H9 (cell line): ENCODE data around the gene TSPAN5. TPM values are rescaled to one million over a fixed set of nuclear protein-coding genes. Genes with fewer than 3 reads are reported as not detected.

Source experiments
- DNase-seq: peaks from one replicate; pipeline ENCODE4 v3.0.0-alpha.2; 2017
- H2AFZ ChIP-seq: one replicate; pipeline ENCODE4 v1.6.1; 2013; ENCODE audit warnings: mild to moderate bottlenecking, low read length, control low read depth, moderate library complexity
- H2AK5ac ChIP-seq: 2 replicates; pipeline ENCODE4 v1.6.1; 2013; ENCODE audit warnings: low read length, control low read depth, mixed read lengths; ENCODE audit not compliant: insufficient read length
- H2BK120ac ChIP-seq: one replicate; pipeline ENCODE4 v1.6.1; 2013; ENCODE audit warnings: low read depth, mild to moderate bottlenecking, low read length, control low read depth, inconsistent platforms; ENCODE audit not compliant: poor library complexity, severe bottlenecking
- H2BK12ac ChIP-seq: 2 replicates; pipeline ENCODE4 v1.6.1; 2013; ENCODE audit warnings: low read length, control low read depth, mixed read lengths, low read depth; ENCODE audit not compliant: insufficient read length
- H2BK15ac ChIP-seq: 2 replicates; pipeline ENCODE4 v1.6.1; 2013; ENCODE audit warnings: low read depth, low read length, control low read depth
- H2BK20ac ChIP-seq: one replicate; pipeline ENCODE4 v1.6.1; 2013; ENCODE audit warnings: low read depth, mild to moderate bottlenecking, low read length, control low read depth, inconsistent platforms; ENCODE audit not compliant: poor library complexity, severe bottlenecking
- H2BK5ac ChIP-seq: 2 replicates; pipeline ENCODE4 v1.6.1; 2013; ENCODE audit warnings: low read length, control low read depth, mixed read lengths; ENCODE audit not compliant: insufficient read length
- H3K14ac ChIP-seq: 2 replicates; pipeline ENCODE4 v1.6.1; 2013; ENCODE audit warnings: low read length, control low read depth; ENCODE audit not compliant: insufficient read depth
- H3K18ac ChIP-seq: 2 replicates; pipeline ENCODE4 v1.6.1; 2013; ENCODE audit warnings: low read depth, mild to moderate bottlenecking, mixed read lengths, low read length, control low read depth; ENCODE audit not compliant: insufficient read length
- H3K23ac ChIP-seq: 2 replicates; pipeline ENCODE4 v1.6.1; 2013; ENCODE audit warnings: low read length, control low read depth, mixed read lengths, low read depth; ENCODE audit not compliant: insufficient read length
- H3K23me2 ChIP-seq: 2 replicates; pipeline ENCODE4 v1.6.1; 2013; ENCODE audit warnings: low read depth, mild to moderate bottlenecking, mixed read lengths, low read length, control low read depth; ENCODE audit not compliant: insufficient read length, poor library complexity, severe bottlenecking
- H3K27ac ChIP-seq: 2 replicates; pipeline ENCODE4 v1.5.1; 2013; ENCODE audit warnings: low read length, control low read depth, mixed read lengths, low read depth; ENCODE audit not compliant: insufficient read length
- H3K27me3 ChIP-seq: 2 replicates; pipeline ENCODE4 v1.6.1; 2013; ENCODE audit warnings: low read length, control low read depth, inconsistent platforms; ENCODE audit not compliant: insufficient read depth
- H3K4ac ChIP-seq: 2 replicates; pipeline ENCODE4 v1.6.1; 2013; ENCODE audit warnings: low read depth, mild to moderate bottlenecking, control low read depth, inconsistent platforms, low read length, moderate library complexity
- H3K4me1 ChIP-seq: 2 replicates; pipeline ENCODE4 v1.6.1; 2013; ENCODE audit warnings: low read length, control low read depth, inconsistent platforms; ENCODE audit not compliant: insufficient read depth
- H3K4me2 ChIP-seq: 2 replicates; pipeline ENCODE4 v1.6.1; 2013; ENCODE audit warnings: low read length, control low read depth, mixed read lengths; ENCODE audit not compliant: insufficient read length, insufficient read depth
- H3K56ac ChIP-seq: 2 replicates; pipeline ENCODE4 v1.6.1; 2013; ENCODE audit warnings: low read depth, mild to moderate bottlenecking, mixed read lengths, low read length, control low read depth; ENCODE audit not compliant: insufficient read length
- H3K79me1 ChIP-seq: 2 replicates; pipeline ENCODE4 v1.6.1; 2013; ENCODE audit warnings: low read depth, mild to moderate bottlenecking, moderate library complexity, low read length, control low read depth, inconsistent platforms; ENCODE audit not compliant: insufficient read depth, poor library complexity, severe bottlenecking
- H3K79me2 ChIP-seq: 2 replicates; pipeline ENCODE4 v1.6.1; 2013; ENCODE audit warnings: low read length, control low read depth, inconsistent platforms; ENCODE audit not compliant: insufficient read depth
- H3K9ac ChIP-seq: 2 replicates; pipeline ENCODE4 v1.6.1; 2013; ENCODE audit warnings: low read length, control low read depth, mixed read lengths; ENCODE audit not compliant: insufficient read length; ENCODE audit errors: extremely low read depth
- H3K9me3 ChIP-seq: one replicate; pipeline ENCODE4 v1.6.1; 2013; ENCODE audit warnings: low read depth, low read length, inconsistent platforms; ENCODE audit not compliant: control insufficient read depth
- H3T11ph ChIP-seq: one replicate; pipeline ENCODE4 v1.6.1; 2013; ENCODE audit warnings: mild to moderate bottlenecking, low read length, control low read depth, inconsistent platforms
- H4K20me1 ChIP-seq: one replicate; pipeline ENCODE4 v1.6.1; 2013; ENCODE audit not compliant: control insufficient read depth, insufficient read length, insufficient read depth
- H4K5ac ChIP-seq: 2 replicates; pipeline ENCODE4 v1.6.1; 2013; ENCODE audit warnings: low read depth, mild to moderate bottlenecking, mixed read lengths, low read length, control low read depth; ENCODE audit not compliant: insufficient read length
- H4K8ac ChIP-seq: replicated peaks from 2 replicates; pipeline ENCODE4 v1.6.1; 2013; ENCODE audit warnings: low read length, control low read depth, mixed read lengths, low read depth; ENCODE audit not compliant: insufficient read length
- H4K91ac ChIP-seq: 2 replicates; pipeline ENCODE4 v1.6.1; 2013; ENCODE audit warnings: low read depth, mild to moderate bottlenecking, moderate library complexity, mixed read lengths, low read length, control low read depth; ENCODE audit not compliant: insufficient read length
- H3K27ac Mint-ChIP-seq, 3 experiments: 2 replicates in 2 of 3; 3 replicates in 1 of 3; pipeline ENCODE4 v1.8.0; 2020 to 2021; ENCODE audit warnings: mixed read lengths in 3 of 3, mild to moderate bottlenecking in 1 of 3, moderate library complexity in 1 of 3
- H3K27me3 Mint-ChIP-seq: 2 replicates; pipeline ENCODE4 v1.8.0; 2021; ENCODE audit warnings: low read depth, mild to moderate bottlenecking, moderate library complexity, mixed read lengths
- H3K36me3 Mint-ChIP-seq, 3 experiments: 2 replicates in 2 of 3; 3 replicates in 1 of 3; pipeline ENCODE4 v1.8.0; 2020 to 2021; ENCODE audit warnings: low read depth in 3 of 3, mixed read lengths in 3 of 3; ENCODE audit not compliant: insufficient read depth in 1 of 3
- H3K4me1 Mint-ChIP-seq, 2 experiments: 2 replicates each; pipeline ENCODE4 v1.8.0; 2020; ENCODE audit warnings: mixed read lengths in 2 of 2
- H3K4me3 Mint-ChIP-seq, 2 experiments: 2 replicates in 1 of 2; 3 replicates in 1 of 2; pipeline ENCODE4 v1.8.0; 2020 to 2021; ENCODE audit warnings: mild to moderate bottlenecking in 2 of 2, mixed read lengths in 2 of 2, moderate library complexity in 1 of 2
- H3K9me3 Mint-ChIP-seq, 2 experiments: 2 replicates in 1 of 2; 3 replicates in 1 of 2; pipeline ENCODE4 v1.8.0; 2020; ENCODE audit warnings: mild to moderate bottlenecking in 2 of 2, mixed read lengths in 2 of 2, moderate library complexity in 1 of 2
- CTCF ChIP-seq: fragments of 200-600 bp; sonication (generic); conservative IDR thresholded peaks from 3 replicates; pipeline ENCODE4 v1.8.0; 2021; ENCODE audit warnings: antibody characterized with exemption, mild to moderate bottlenecking
- WGBS: extraction: QIAGEN DNeasy Blood & Tissue Kit; methylation state at CpG from one replicate; pipeline ENCODE4 v1.1.7; 2013; ENCODE audit warnings: missing lambda C conversion rate, low lambda C conversion rate, mixed read lengths; ENCODE audit not compliant: insufficient read length; ENCODE audit errors: extremely low coverage; 5-methylcytosine and 5-hydroxymethylcytosine counted together
- total RNA-seq: library from RNA; stranded (reverse); gene quantifications from 2 replicates; pipeline ENCODE4 v1.2.1, GENCODE V29; 2021

The TSPAN5 gene
- total RNA-seq, 1 experiment from 2014 or later, result 7.0 TPM

GRCh38 chr4:98470831-98471230 is 187.6 kb downstream of the TSPAN5 start:
- Histone ChIP-seq H3K9me3 (no peaks in the 10 kb centered on the region), H2BK120ac (no peak overlapping the region), H2AK5ac (no peak overlapping the region), H3K18ac (no peak overlapping the region), H2BK15ac (no peak overlapping the region), H4K5ac (no peak overlapping the region), H3K9ac (no peak overlapping the region), H2BK12ac (no peak overlapping the region), H3K4me2 (no peak overlapping the region), H3K56ac (no peak overlapping the region), H3K4ac (no peak overlapping the region), H3K79me2 (no peaks in the 10 kb centered on the region), H4K8ac (no peak overlapping the region), H3K27me3 (no peaks in the 10 kb centered on the region), H3K23me2 (no peaks in the 10 kb centered on the region), H4K20me1 (no peaks in the 10 kb centered on the region), H2BK5ac (no peak overlapping the region), H3K27ac (no peak overlapping the region), H2AFZ (no peak overlapping the region), H3K4me1 (no peaks in the 10 kb centered on the region; the same call in 1 of the 2 replicates), H3T11ph (no peak overlapping the region), H2BK20ac (no peak overlapping the region), H3K14ac (no peak overlapping the region), H4K91ac (no peak overlapping the region), H3K79me1 (no peaks in the 10 kb centered on the region), H3K23ac (no peak overlapping the region)
- no peak for DNase-seq
- no peak for TF ChIP-seq CTCF
- H3K4me1 Mint-ChIP-seq, result peaks cover 4 to 9% of the 10 kb centered on the region in 2 experiments; a peak in 3 of 4 replicates
- H3K27ac Mint-ChIP-seq, result no peak overlapping the region
- H3K4me3 Mint-ChIP-seq, result no peak overlapping the region
- no peaks in the 10 kb centered on the region for H3K9me3 Mint-ChIP-seq
- H3K27me3 Mint-ChIP-seq, result no peaks in the 10 kb centered on the region; the same call in 1 of the 2 replicates
- no CpG with 5 or more reads among the region's 7 CpGs for WGBS
- H3K36me3 Mint-ChIP-seq, result peaks cover 4 to 18% (median 6%) of the 10 kb centered on the region in 3 experiments; a peak in 5 of 7 replicates
